HG02571 (cell line): ENCODE data around the gene KDM4D.
"Not testable (repeated sequence)": the region's sequence is repeated elsewhere in the genome, so short reads cannot be mapped to it uniquely, and the experiment has no call there.

Experiments
- ATAC-seq: cut with Tn5 transposase; IDR thresholded peaks from one replicate; pipeline ENCODE4 v1.9.1; 2021; ENCODE audit warnings: mild to moderate bottlenecking, moderate library complexity; ENCODE audit not compliant: unreplicated experiment

KDM4D gene

GRCh38 chr11:95025594-95025993 lies 52.1 kb downstream of the KDM4D start:
- ATAC-seq = not testable (repeated sequence)

- no peak for ATAC-seq
These were observed 54.8 kb downstream of the KDM4D start for GRCh38 chr11:95028357-95028756.

GRCh38 chr11:95033051-95033450 lies 59.5 kb downstream of the KDM4D start:
- no peak for ATAC-seq

GRCh38 chr11:95035316-95035715 lies 61.8 kb downstream of the KDM4D start:
- no peak for ATAC-seq

- ATAC-seq = not testable (repeated sequence)
These were observed 64.0 kb downstream of the KDM4D start for GRCh38 chr11:95037356-95038035.

- ATAC-seq = no peak
These were observed 68.7 kb downstream of the KDM4D start for GRCh38 chr11:95042239-95042638.

GRCh38 chr11:95042906-95043305 lies 69.4 kb downstream of the KDM4D start:
- no peak for ATAC-seq

GRCh38 chr11:95044010-95044409 lies 70.5 kb downstream of the KDM4D start:
- ATAC-seq = no peak

- no peak for ATAC-seq
These were observed 72.3 kb downstream of the KDM4D start for GRCh38 chr11:95045812-95046211.
